RCC 7860 (cell line): ENCODE data around the gene SOAT2.

ENCODE experiments used
- DNase-seq: peaks from one replicate; pipeline ENCODE4 v3.0.0-alpha.2; 2015; ENCODE audit warnings: low spot score
- FAIRE-seq: peaks from 2 replicates; lab custom pipeline; 2012; peaks lifted over from hg19 to GRCh38; lab: Jason Lieb, UNC

SOAT2 gene

GRCh38 chr12:53102883-53103807 is at the start of gene SOAT2:
SOAT2 (plus strand) TSS chr12:53103486; CDS start chr12:53103578, 92 bp downstream.
- no peak for DNase-seq
- no peak for FAIRE-seq

- DNase-seq (peak; percentile 62), FAIRE-seq (no peak)
Measured at GRCh38 chr12:53054112-53054878, 49.0 kb upstream of the SOAT2 start.

- DNase-seq, result no peak
- FAIRE-seq, result no peak
Measured at GRCh38 chr12:53055471-53056266, 47.6 kb upstream of the SOAT2 start.

GRCh38 chr12:53056296-53056695 is 47.0 kb upstream of the SOAT2 start:
- FAIRE-seq (no peak), DNase-seq (no peak)

GRCh38 chr12:53056901-53057300 is 46.4 kb upstream of the SOAT2 start:
- FAIRE-seq, result no peak

GRCh38 chr12:53057816-53058500 is 45.3 kb upstream of the SOAT2 start:
- no peak for FAIRE-seq

More at GRCh38 chr12:53056901-53057300, 46.4 kb upstream of the SOAT2 start:
- DNase-seq, result no peak

GRCh38 chr12:53058674-53059433 is 44.4 kb upstream of the SOAT2 start:
- FAIRE-seq, result no peak
- no peak for DNase-seq

More at GRCh38 chr12:53057816-53058500, 45.3 kb upstream of the SOAT2 start:
- DNase-seq, result no peak

- FAIRE-seq, result no peak
- DNase-seq, result no peak
Measured at GRCh38 chr12:53059434-53060063, 43.7 kb upstream of the SOAT2 start.

GRCh38 chr12:53060064-53060720 is 43.1 kb upstream of the SOAT2 start:
- FAIRE-seq, result no peak
- DNase-seq, result no peak

GRCh38 chr12:53060721-53061276 is 42.5 kb upstream of the SOAT2 start:
- FAIRE-seq, result no peak
- DNase-seq, result no peak

- DNase-seq, result no peak
- FAIRE-seq, result no peak
Measured at GRCh38 chr12:53061404-53062010, 41.8 kb upstream of the SOAT2 start.

GRCh38 chr12:53062011-53062961 is 41.0 kb upstream of the SOAT2 start:
- DNase-seq, result no peak
- no peak for FAIRE-seq

GRCh38 chr12:53062977-53063707 is 40.1 kb upstream of the SOAT2 start:
- DNase-seq, result no peak
- no peak for FAIRE-seq

GRCh38 chr12:53063708-53064612 is 39.3 kb upstream of the SOAT2 start:
- FAIRE-seq (no peak), DNase-seq (no peak)
